ENCODE results near the gene LTV1. TPM values are rescaled to one million over a fixed set of nuclear protein-coding genes. Genes with fewer than 3 reads are reported as not detected.

Gene LTV1, protein sequence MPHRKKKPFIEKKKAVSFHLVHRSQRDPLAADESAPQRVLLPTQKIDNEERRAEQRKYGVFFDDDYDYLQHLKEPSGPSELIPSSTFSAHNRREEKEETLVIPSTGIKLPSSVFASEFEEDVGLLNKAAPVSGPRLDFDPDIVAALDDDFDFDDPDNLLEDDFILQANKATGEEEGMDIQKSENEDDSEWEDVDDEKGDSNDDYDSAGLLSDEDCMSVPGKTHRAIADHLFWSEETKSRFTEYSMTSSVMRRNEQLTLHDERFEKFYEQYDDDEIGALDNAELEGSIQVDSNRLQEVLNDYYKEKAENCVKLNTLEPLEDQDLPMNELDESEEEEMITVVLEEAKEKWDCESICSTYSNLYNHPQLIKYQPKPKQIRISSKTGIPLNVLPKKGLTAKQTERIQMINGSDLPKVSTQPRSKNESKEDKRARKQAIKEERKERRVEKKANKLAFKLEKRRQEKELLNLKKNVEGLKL
- 10 to 100 TPM; 20.3 to 30.3 TPM for total RNA-seq

DNA sequence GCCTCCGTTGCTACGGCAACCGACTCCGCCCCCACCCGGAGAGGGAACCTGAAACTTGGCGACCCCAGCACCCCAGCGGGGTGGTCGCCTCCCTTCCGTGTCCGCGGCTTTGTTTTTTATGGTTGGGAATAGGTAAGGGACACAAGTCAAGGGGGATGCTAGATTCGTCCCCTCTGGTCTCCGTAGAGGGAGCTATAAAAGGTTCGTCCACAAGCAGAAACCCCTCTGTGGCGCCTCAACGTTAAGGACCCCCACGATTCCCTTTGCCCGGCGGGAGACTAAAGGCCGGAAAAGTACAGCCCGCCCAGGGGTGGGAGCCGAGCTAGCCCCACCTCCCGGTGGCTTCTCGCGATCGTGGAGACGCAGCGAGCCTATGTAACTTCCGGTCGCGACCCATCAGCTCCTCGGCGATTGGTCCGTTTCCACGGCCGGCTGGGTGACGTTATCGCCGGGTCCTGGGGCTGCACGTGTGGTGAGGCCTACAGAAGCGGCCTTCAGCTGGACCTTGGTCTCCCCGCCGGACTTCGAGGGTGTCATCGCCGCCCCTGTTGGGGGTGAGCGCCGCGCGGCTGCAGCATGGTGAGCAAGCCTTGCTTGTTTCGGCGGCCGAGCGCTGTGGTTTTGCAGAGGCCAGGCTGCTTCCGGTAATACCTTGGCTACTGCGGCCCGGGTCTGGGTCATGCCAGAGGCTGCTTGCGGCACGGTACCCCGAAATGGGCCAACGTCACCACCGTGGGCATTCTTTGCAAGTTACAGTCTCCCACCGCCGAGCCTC, at the start of gene LTV1:
TSS of gene LTV1 (plus strand) at position 437 of the 775 bp plus-strand sequence. CDS start at position 577, 140 bp downstream.

GRCh38 chr6:143864234-143864633, 21.1 kb downstream of the LTV1 start, which contains the start of gene ZC2HC1B:
Gene ZC2HC1B, plus strand, starts transcription at chr6:143864474. Its CDS starts 66 bp downstream, at chr6:143864540.

Small RNA genes within 50 kb of the gene (small RNA-seq; reads per million reads assigned to genes)
- 0 to 0.09 reads per million in 2 donors for gene ZC2HC1B

Other genes with a start within 250 kb of the LTV1 start
- 10 to 100 TPM; 19.6 to 24.1 TPM for gene PHACTR2, start 165.4 kb upstream of the LTV1 start, total RNA-seq
- not detected for gene ZC2HC1B, start 21.1 kb downstream of the LTV1 start, total RNA-seq
- gene PLAGL1, start 164.9 kb downstream of the LTV1 start, total RNA-seq, result 1 to 10 TPM in 1 of 2 donors, under 1 TPM in 1; 0.69 to 1.3 TPM

All from melanocyte of skin (primary cell).